ENCODE measurements around the gene RNU1-1.
"Not testable (repeated sequence)": the region's sequence is repeated elsewhere in the genome, so short reads cannot be mapped to it uniquely, and the experiment has no call there.

GRCh38 chr1:16513412-16514106, 526 bp downstream of the RNU1-1 start:
- TF ChIP-seq CTCF (IDR thresholded peaks at IDR 0.05); ZFX (IDR thresholded peaks at IDR 0.05; ENCODE audit: borderline replicate concordance): not testable (repeated sequence)

All from 22Rv1 (cell line).